Body of pancreas (tissue), 4 donors: ENCODE results near the gene MAST4.

ENCODE experiments used
- CTCF ChIP-seq, 7 experiments: fragments of 450-650 bp in 4 of 7; fragments of 200-600 bp in 3 of 7; sonication (generic) in 3 of 7; IDR thresholded peaks; one replicate each; pipeline ENCODE4 v1.5.1; 2016 to 2019; ENCODE audit warnings: antibody characterized with exemption in 7 of 7
- POLR2A ChIP-seq, 3 donors: fragments of 450-650 bp; IDR thresholded peaks; one replicate each; pipeline ENCODE4 v1.6.1; 2016; ENCODE audit warnings: antibody characterized with exemption in 3 of 3, mild to moderate bottlenecking in 2 of 3

- TF ChIP-seq CTCF (IDR thresholded peaks at IDR 0.05) (no peak), POLR2A (IDR thresholded peaks at IDR 0.05) (no peak)
These were observed 30.3 kb upstream of the MAST4 start for GRCh38 chr5:66565878-66566277.
